ENCODE data around the gene ZMYND19. TPM values are rescaled to one million over a fixed set of nuclear protein-coding genes. Genes with fewer than 3 reads are reported as not detected.
"Not testable (repeated sequence)": the region's sequence is repeated elsewhere in the genome, so short reads cannot be mapped to it uniquely, and the experiment has no call there.

ZMYND19 gene
- polyA plus RNA-seq, 3 donors: 7.6 to 13.7 (median 12.9) TPM

GRCh38 chr9:137547687-137548543 lies 42.4 kb downstream of the ZMYND19 start:
- no peak overlapping the region for H3K27ac ChIP-seq (ENCODE audit: low read depth, low read length)

GRCh38 chr9:137545123-137545522 lies 45.2 kb downstream of the ZMYND19 start:
- WGBS, 3 donors: 61 to 82% (median 72%) methylated on average over 10 of the region's 10 CpGs
- no peak overlapping the region for H3K27ac ChIP-seq (ENCODE audit: low read depth, low read length)

More at GRCh38 chr9:137547687-137548543, 42.4 kb downstream of the ZMYND19 start:
- 64 to 87% (median 82%) methylated on average over 23 of the region's 23 CpGs for WGBS, 3 donors

- WGBS, 3 donors: 72 to 88% (median 82%) methylated on average over 12 of the region's 12 CpGs
- no peak overlapping the region for H3K27ac ChIP-seq (ENCODE audit: low read depth, low read length)
These were observed 46.0 kb downstream of the ZMYND19 start for GRCh38 chr9:137544176-137544760.

- H3K27ac ChIP-seq (ENCODE audit: low read depth, low read length): no peak overlapping the region
- 91 to 93% (median 92%) methylated on average over 25 of the region's 25 CpGs for WGBS, 3 donors
These were observed 46.9 kb downstream of the ZMYND19 start for GRCh38 chr9:137543237-137543963.

GRCh38 chr9:137542486-137542885 lies 47.8 kb downstream of the ZMYND19 start:
- H3K27ac ChIP-seq (ENCODE audit: low read depth, low read length): no peak overlapping the region
- 91 to 94% (median 94%) methylated on average over 20 of the region's 20 CpGs for WGBS, 3 donors

GRCh38 chr9:137540536-137540935 lies 49.8 kb downstream of the ZMYND19 start:
- WGBS, 3 donors: 91 to 93% (median 93%) methylated on average over 18 of the region's 18 CpGs
- no peak overlapping the region for H3K27ac ChIP-seq (ENCODE audit: low read depth, low read length)

GRCh38 chr9:137538058-137538457 lies 52.3 kb downstream of the ZMYND19 start:
- H3K27ac ChIP-seq (ENCODE audit: low read depth, low read length): no peak overlapping the region
- WGBS, 3 donors: 94 to 97% (median 97%) methylated on average over 16 of the region's 16 CpGs

GRCh38 chr9:137536594-137537131 lies 53.6 kb downstream of the ZMYND19 start:
- H3K27ac ChIP-seq (ENCODE audit: low read depth, low read length): not testable (repeated sequence)
- WGBS, 3 donors: 49 to 80% (median 53%) methylated on average over 16 of the region's 16 CpGs

- no peak overlapping the region for H3K27ac ChIP-seq (ENCODE audit: low read depth, low read length)
These were observed 55.2 kb downstream of the ZMYND19 start for GRCh38 chr9:137535120-137535428.

GRCh38 chr9:137534256-137535119 lies 55.8 kb downstream of the ZMYND19 start:
- no peak overlapping the region for H3K27ac ChIP-seq (ENCODE audit: low read depth, low read length)

GRCh38 chr9:137532891-137533468 lies 57.3 kb downstream of the ZMYND19 start:
- WGBS, 3 donors: 87 to 94% (median 94%) methylated on average over 10 of the region's 10 CpGs
- H3K27ac ChIP-seq (ENCODE audit: low read depth, low read length): not testable (repeated sequence)

More at GRCh38 chr9:137534256-137535119, 55.8 kb downstream of the ZMYND19 start:
- WGBS, 3 donors: 23 to 51% (median 48%) methylated on average over 19 of the region's 19 CpGs

Other genes with a start within 250 kb of the ZMYND19 start
- gene EXD3, start 167.3 kb downstream of the ZMYND19 start, polyA plus RNA-seq: 10 to 100 TPM in 2 of 3 donors, 1 to 10 TPM in 1; 7.6 to 38.5 (median 14.0) TPM
- 1 to 10 TPM; 2.0 to 6.8 (median 3.1) TPM for gene NOXA1, start 167.1 kb downstream of the ZMYND19 start, polyA plus RNA-seq
- 1 to 10 TPM in 1 of 3 donors, under 1 TPM in 1, not detected in 1; 0.66 to 1.1 TPM for gene ENTPD8, start 149.2 kb downstream of the ZMYND19 start, polyA plus RNA-seq
- gene NSMF, start 131.2 kb downstream of the ZMYND19 start, polyA plus RNA-seq: 10 to 100 TPM; 38.2 to 39.5 (median 39.4) TPM
- gene PNPLA7, start 40.1 kb downstream of the ZMYND19 start, polyA plus RNA-seq: 10 to 100 TPM in 2 of 3 donors, 1 to 10 TPM in 1; 6.8 to 23.4 (median 22.3) TPM
- 100 to 1,000 TPM in 1 of 3 donors, 10 to 100 TPM in 2; 37.2 to 155 (median 68.7) TPM for gene MRPL41, start 38.6 kb downstream of the ZMYND19 start, polyA plus RNA-seq
- gene DPH7, start 11.6 kb downstream of the ZMYND19 start, polyA plus RNA-seq: 10 to 100 TPM; 12.8 to 33.4 (median 19.2) TPM
- gene ARRDC1, start 15.2 kb upstream of the ZMYND19 start, polyA plus RNA-seq: 10 to 100 TPM; 37.1 to 87.6 (median 39.7) TPM
- 10 to 100 TPM; 19.7 to 42.1 (median 40.3) TPM for gene EHMT1, start 28.5 kb upstream of the ZMYND19 start, polyA plus RNA-seq